GM15510 (cell line): ENCODE data around the gene RAB10.

Source experiments
- POLR2A ChIP-seq: IDR thresholded peaks from 3 replicates; pipeline ENCODE4 v1.6.1; 2011; ENCODE audit warnings: borderline replicate concordance; ENCODE audit not compliant: insufficient read length; ENCODE audit errors: extremely low read depth

Gene RAB10

GRCh38 chr2:26011609-26011989 lies 22.3 kb upstream of the RAB10 start:
- no peak for TF ChIP-seq POLR2A

- TF ChIP-seq POLR2A: no peak
Observed at GRCh38 chr2:26011990-26012856, 21.7 kb upstream of the RAB10 start.

- TF ChIP-seq POLR2A: no peak
Observed at GRCh38 chr2:26013668-26014067, 20.2 kb upstream of the RAB10 start.

- no peak for TF ChIP-seq POLR2A
Observed at GRCh38 chr2:26016012-26016705, 17.7 kb upstream of the RAB10 start.

GRCh38 chr2:26017464-26018183 lies 16.3 kb upstream of the RAB10 start:
- TF ChIP-seq POLR2A: no peak

GRCh38 chr2:26018184-26019055 lies 15.5 kb upstream of the RAB10 start:
- TF ChIP-seq POLR2A: no peak

GRCh38 chr2:26020231-26020640 lies 13.6 kb upstream of the RAB10 start:
- TF ChIP-seq POLR2A: no peak

GRCh38 chr2:26024260-26024659 lies 9.6 kb upstream of the RAB10 start:
- TF ChIP-seq POLR2A: no peak

GRCh38 chr2:26025509-26025908 lies 8.4 kb upstream of the RAB10 start:
- TF ChIP-seq POLR2A: no peak

GRCh38 chr2:26033270-26033817 lies 540 bp upstream of the RAB10 start:
- no peak for TF ChIP-seq POLR2A

- TF ChIP-seq POLR2A: no peak
Observed at GRCh38 chr2:26034637-26034992, 731 bp downstream of the RAB10 start.

GRCh38 chr2:26035090-26035743 lies 1.3 kb downstream of the RAB10 start:
- TF ChIP-seq POLR2A: no peak

GRCh38 chr2:26039603-26040323 lies 5.9 kb downstream of the RAB10 start:
- no peak for TF ChIP-seq POLR2A
